Thymus (tissue), 11 donors: ENCODE measurements around the gene PPP1R15A. TPM values are rescaled to one million over a fixed set of nuclear protein-coding genes. Genes with fewer than 3 reads are reported as not detected.
"Not testable (repeated sequence)": the region's sequence is repeated elsewhere in the genome, so short reads cannot be mapped to it uniquely, and the experiment has no call there.

Experiments used
- DNase-seq, 9 donors: peaks; one replicate each; pipeline ENCODE4 v3.0.0-alpha.2; 2013; ENCODE audit warnings: low spot score in 9 of 9, low read depth in 6 of 9, missing footprints in 1 of 9
- H3K27ac ChIP-seq, 2 donors: one replicate each; pipeline ENCODE4 v1.5.1; 2013; ENCODE audit warnings: control low read depth in 1 of 2, low read depth in 1 of 2, low read length in 1 of 2, mild to moderate bottlenecking in 1 of 2, moderate library complexity in 1 of 2
- H3K27me3 ChIP-seq, 2 donors: one replicate each; pipeline ENCODE4 v1.5.1; 2013; ENCODE audit warnings: low read length in 1 of 2; ENCODE audit not compliant: control insufficient read depth in 2 of 2, insufficient read depth in 1 of 2
- H3K36me3 ChIP-seq, 2 donors: one replicate each; pipeline ENCODE4 v1.5.1; 2013; ENCODE audit warnings: low read length in 1 of 2, mild to moderate bottlenecking in 1 of 2, moderate library complexity in 1 of 2; ENCODE audit not compliant: control insufficient read depth in 2 of 2, insufficient read depth in 2 of 2
- H3K4me1 ChIP-seq, 2 donors: one replicate each; pipeline ENCODE4 v1.5.1; 2013; ENCODE audit warnings: low read length in 2 of 2; ENCODE audit not compliant: control insufficient read depth in 2 of 2, insufficient read depth in 2 of 2
- H3K4me3 ChIP-seq, 2 donors: one replicate each; pipeline ENCODE4 v1.5.1; 2013; ENCODE audit warnings: low read length in 2 of 2, control low read depth in 1 of 2, mild to moderate bottlenecking in 1 of 2
- H3K9me3 ChIP-seq, 2 donors: one replicate each; pipeline ENCODE4 v1.5.1; 2013; ENCODE audit warnings: low read length in 1 of 2, mild to moderate bottlenecking in 1 of 2; ENCODE audit not compliant: control insufficient read depth in 2 of 2, insufficient read depth in 1 of 2
- WGBS: extraction: QIAGEN DNeasy Blood & Tissue Kit; methylation state at CpG from one replicate; pipeline ENCODE4 v1.1.7; 2013; 5-methylcytosine and 5-hydroxymethylcytosine counted together
- polyA plus RNA-seq: library from polyadenylated mRNA; stranded (reverse); fragments of 200-250 nt; gene quantifications from one replicate; pipeline ENCODE4 v1.2.3, GENCODE V29; 2013
- total RNA-seq: library from RNA; stranded (reverse); fragments of 120-200 nt; gene quantifications from one replicate; pipeline ENCODE4 v1.2.4, GENCODE V29; 2013
- donor health status: healthy.

Gene PPP1R15A
- total and polyA plus RNA-seq, 2 donors, result 12.1 to 40.0 TPM

GRCh38 chr19:48913114-48913889 is 41.1 kb downstream of the PPP1R15A start:
- Histone ChIP-seq H3K36me3 (peaks cover 53 to 67% of the 10 kb centered on the region in 2 donors), H3K27ac (no peak overlapping the region), H3K9me3 (no peaks in the 10 kb centered on the region), H3K27me3 (no peaks in the 10 kb centered on the region), H3K4me1 (no peaks in the 10 kb centered on the region), H3K4me3 (no peak overlapping the region)
- WGBS, result 98% methylated on average over 9 of the region's 9 CpGs
- DNase-seq, result peak in 1 of 9 donors; percentile 42

- peaks cover 53 to 71% of the 10 kb centered on the region in 2 donors for H3K36me3 ChIP-seq
- no peak overlapping the region for H3K4me3 ChIP-seq
- no peaks in the 10 kb centered on the region for H3K4me1 ChIP-seq
- DNase-seq, result no peak
- no peak overlapping the region for H3K27ac ChIP-seq
- WGBS, result 96% methylated on average over 8 of the region's 8 CpGs
- no peaks in the 10 kb centered on the region for H3K27me3 ChIP-seq
- no peaks in the 10 kb centered on the region for H3K9me3 ChIP-seq
Observed at GRCh38 chr19:48914181-48914580, 42.0 kb downstream of the PPP1R15A start.

- Histone ChIP-seq H3K36me3 (peaks cover 49 to 71% of the 10 kb centered on the region in 2 donors), H3K27me3 (no peaks in the 10 kb centered on the region), H3K9me3 (no peaks in the 10 kb centered on the region), H3K4me3 (no peak overlapping the region), H3K27ac (no peak overlapping the region), H3K4me1 (no peaks in the 10 kb centered on the region)
- DNase-seq, result no peak
- WGBS, result 92% methylated on average over 8 of the region's 8 CpGs
Observed at GRCh38 chr19:48915757-48916156, 43.5 kb downstream of the PPP1R15A start.

GRCh38 chr19:48918071-48918470 is 45.9 kb downstream of the PPP1R15A start:
- Histone ChIP-seq H3K4me3 (no peak overlapping the region), H3K36me3 (peaks cover 56 to 69% of the 10 kb centered on the region in 2 donors), H3K27me3 (no peaks in the 10 kb centered on the region), H3K9me3 (no peaks in the 10 kb centered on the region), H3K4me1 (no peaks in the 10 kb centered on the region), H3K27ac (no peak overlapping the region)
- DNase-seq, result no peak
- 83% methylated on average over 6 of the region's 6 CpGs for whole genome bisulfite sequencing

- WGBS, result 96% methylated on average over 18 of the region's 18 CpGs
- Histone ChIP-seq H3K27ac (no peak overlapping the region), H3K27me3 (no peaks in the 10 kb centered on the region), H3K9me3 (no peaks in the 10 kb centered on the region), H3K4me3 (no peak overlapping the region), H3K4me1 (no peaks in the 10 kb centered on the region), H3K36me3 (peaks cover 53 to 63% of the 10 kb centered on the region in 2 donors)
- DNase-seq, result peak in 1 of 9 donors; percentile 26
Observed at GRCh38 chr19:48918801-48919247, 46.6 kb downstream of the PPP1R15A start.

- not testable (repeated sequence) for H3K4me1 ChIP-seq, H3K27me3 ChIP-seq, H3K9me3 ChIP-seq, H3K27ac ChIP-seq, DNase-seq, H3K4me3 ChIP-seq
- peaks cover 53 to 60% of the 10 kb centered on the region in 2 donors for H3K36me3 ChIP-seq
- WGBS, result 96% methylated on average over 8 of the region's 8 CpGs
Observed at GRCh38 chr19:48919271-48919670, 47.0 kb downstream of the PPP1R15A start.

- no peak for DNase-seq
- no peaks in the 10 kb centered on the region for H3K9me3 ChIP-seq
- H3K4me3 ChIP-seq, result no peak overlapping the region
- H3K4me1 ChIP-seq, result no peaks in the 10 kb centered on the region
- WGBS, result 95% methylated on average over 10 of the region's 10 CpGs
- no peaks in the 10 kb centered on the region for H3K27me3 ChIP-seq
- H3K27ac ChIP-seq, result no peak overlapping the region
- peaks cover 47 to 48% of the 10 kb centered on the region in 2 donors for H3K36me3 ChIP-seq
Observed at GRCh38 chr19:48920949-48921348, 48.7 kb downstream of the PPP1R15A start.

GRCh38 chr19:48921721-48922500 is 49.7 kb downstream of the PPP1R15A start:
- Histone ChIP-seq H3K27ac (no peak overlapping the region), H3K27me3 (no peaks in the 10 kb centered on the region), H3K36me3 (peaks cover 43 to 48% of the 10 kb centered on the region in 2 donors), H3K4me1 (no peaks in the 10 kb centered on the region), H3K9me3 (no peaks in the 10 kb centered on the region), H3K4me3 (no peak overlapping the region)
- WGBS, result 98% methylated on average over 12 of the region's 12 CpGs
- no peak for DNase-seq
